Mesendoderm (in vitro differentiated cells): ENCODE results near the gene XKR3.
"Not testable (repeated sequence)": the region's sequence is repeated elsewhere in the genome, so short reads cannot be mapped to it uniquely, and the experiment has no call there.

Source experiments
- DNase-seq: peaks from one replicate; pipeline ENCODE4 v3.0.0; 2013
- H2AK5ac ChIP-seq: 2 replicates; pipeline ENCODE4 v1.6.1; 2013; ENCODE audit warnings: low read length, inconsistent platforms
- H2BK120ac ChIP-seq: 2 replicates; pipeline ENCODE4 v1.6.1; 2013; ENCODE audit warnings: low read depth, mild to moderate bottlenecking, low read length, moderate library complexity, mixed read lengths
- H2BK15ac ChIP-seq: replicated peaks from 2 replicates; pipeline ENCODE4 v1.6.1; 2013; ENCODE audit warnings: low read depth, mild to moderate bottlenecking, moderate library complexity
- H2BK5ac ChIP-seq: 2 replicates; pipeline ENCODE4 v1.6.1; 2013; ENCODE audit warnings: low read length, inconsistent platforms
- H3K18ac ChIP-seq: 2 replicates; pipeline ENCODE4 v1.6.1; 2013; ENCODE audit warnings: mild to moderate bottlenecking, low read length, mixed read lengths
- H3K23ac ChIP-seq: one replicate; pipeline ENCODE4 v1.6.1; 2013; ENCODE audit warnings: low read length
- H3K27ac ChIP-seq: 2 replicates; pipeline ENCODE4 v1.5.1; 2013; ENCODE audit warnings: low read depth, mild to moderate bottlenecking, inconsistent platforms, low read length, moderate library complexity
- H3K27me3 ChIP-seq: 2 replicates; pipeline ENCODE4 v1.6.1; 2013; ENCODE audit warnings: low read length, control low read depth, mild to moderate bottlenecking, inconsistent platforms; ENCODE audit not compliant: insufficient read depth, poor library complexity
- H3K36me3 ChIP-seq: 2 replicates; pipeline ENCODE4 v1.6.1; 2013; ENCODE audit warnings: low read length, inconsistent platforms; ENCODE audit not compliant: control insufficient read depth, insufficient read depth
- H3K4ac ChIP-seq: one replicate; pipeline ENCODE4 v1.6.1; 2013; ENCODE audit warnings: low read depth, mild to moderate bottlenecking, low read length, moderate library complexity
- H3K4me1 ChIP-seq: 2 replicates; pipeline ENCODE4 v1.6.1; 2013; ENCODE audit warnings: low read depth, low read length, inconsistent platforms; ENCODE audit not compliant: control insufficient read depth
- H3K4me2 ChIP-seq: 2 replicates; pipeline ENCODE4 v1.6.1; 2013; ENCODE audit warnings: low read length
- H3K4me3 ChIP-seq: 2 replicates; pipeline ENCODE4 v1.5.1; 2013; ENCODE audit warnings: mild to moderate bottlenecking, low read length
- H3K56ac ChIP-seq: one replicate; pipeline ENCODE4 v1.6.1; 2013; ENCODE audit warnings: low read length
- H3K79me1 ChIP-seq: 2 replicates; pipeline ENCODE4 v1.6.1; 2013; ENCODE audit warnings: low read length, inconsistent platforms
- H3K79me2 ChIP-seq: 2 replicates; pipeline ENCODE4 v1.6.1; 2013; ENCODE audit warnings: mild to moderate bottlenecking, low read length; ENCODE audit not compliant: control insufficient read depth, insufficient read depth
- H3K9ac ChIP-seq: 2 replicates; pipeline ENCODE4 v1.6.1; 2013; ENCODE audit warnings: low read length, inconsistent platforms
- H4K5ac ChIP-seq: one replicate; pipeline ENCODE4 v1.6.1; 2013; ENCODE audit warnings: low read length
- H4K8ac ChIP-seq: one replicate; pipeline ENCODE4 v1.6.1; 2013; ENCODE audit warnings: low read depth, mild to moderate bottlenecking, control low read depth, low read length, moderate library complexity
- WGBS: extraction: QIAGEN DNeasy Blood & Tissue Kit; methylation state at CpG from one replicate; pipeline ENCODE4 v1.1.7; 2013; ENCODE audit warnings: low lambda C conversion rate, missing lambda C conversion rate; ENCODE audit not compliant: insufficient coverage; ENCODE audit errors: extremely low coverage; 5-methylcytosine and 5-hydroxymethylcytosine counted together

XKR3 gene

GRCh38 chr22:16781074-16781763 lies 44.0 kb downstream of the XKR3 start:
- Histone ChIP-seq H4K5ac (no peak overlapping the region), H3K9ac (no peak overlapping the region), H2BK120ac (no peak overlapping the region), H3K4me2 (no peak overlapping the region), H3K27me3 (no peaks in the 10 kb centered on the region), H3K4me3 (no peak overlapping the region), H3K4me1 (no peaks in the 10 kb centered on the region), H3K79me2 (no peaks in the 10 kb centered on the region), H2BK5ac (no peak overlapping the region), H2BK15ac (no peak overlapping the region), H3K36me3 (no peaks in the 10 kb centered on the region), H4K8ac (no peak overlapping the region), H3K27ac (no peak overlapping the region), H3K23ac (no peak overlapping the region), H3K4ac (no peak overlapping the region), H3K56ac (no peak overlapping the region), H3K18ac (no peak overlapping the region), H3K79me1 (no peaks in the 10 kb centered on the region), H2AK5ac (no peak overlapping the region)
- DNase-seq: no peak
- WGBS: no CpG with 5 or more reads among the region's 11 CpGs

- Histone ChIP-seq H3K56ac (no peak overlapping the region), H2BK120ac (no peak overlapping the region), H3K4ac (no peak overlapping the region), H3K23ac (no peak overlapping the region), H3K79me1 (no peaks in the 10 kb centered on the region), H2BK15ac (no peak overlapping the region), H3K18ac (no peak overlapping the region), H4K8ac (no peak overlapping the region), H2BK5ac (no peak overlapping the region), H3K9ac (no peak overlapping the region), H3K4me1 (no peaks in the 10 kb centered on the region), H3K79me2 (no peaks in the 10 kb centered on the region), H4K5ac (no peak overlapping the region), H3K27ac (no peak overlapping the region), H3K4me3 (no peak overlapping the region), H3K27me3 (no peaks in the 10 kb centered on the region), H3K36me3 (no peaks in the 10 kb centered on the region), H2AK5ac (no peak overlapping the region), H3K4me2 (no peak overlapping the region)
- DNase-seq: no peak
- WGBS: no CpG with 5 or more reads among the region's 2 CpGs
Observed at GRCh38 chr22:16777284-16777924, 47.8 kb downstream of the XKR3 start.

GRCh38 chr22:16776080-16776479 lies 49.1 kb downstream of the XKR3 start:
- WGBS: no CpG with 5 or more reads among the region's 3 CpGs
- Histone ChIP-seq H3K56ac (no peak overlapping the region), H2BK120ac (no peak overlapping the region), H3K27me3 (no peaks in the 10 kb centered on the region), H3K36me3 (no peaks in the 10 kb centered on the region), H3K23ac (no peak overlapping the region), H3K27ac (no peak overlapping the region), H3K9ac (no peak overlapping the region), H2BK5ac (no peak overlapping the region), H4K5ac (no peak overlapping the region), H3K4ac (no peak overlapping the region), H3K79me2 (no peaks in the 10 kb centered on the region), H2BK15ac (no peak overlapping the region), H3K4me1 (no peaks in the 10 kb centered on the region), H3K18ac (no peak overlapping the region), H3K4me3 (no peak overlapping the region), H4K8ac (no peak overlapping the region), H3K79me1 (no peaks in the 10 kb centered on the region), H3K4me2 (no peak overlapping the region), H2AK5ac (no peak overlapping the region)
- no peak for DNase-seq

GRCh38 chr22:16774911-16775500 lies 50.2 kb downstream of the XKR3 start:
- Histone ChIP-seq H2BK120ac (no peak overlapping the region), H3K79me1 (no peaks in the 10 kb centered on the region), H2BK15ac (no peak overlapping the region), H2AK5ac (no peak overlapping the region), H3K27me3 (no peaks in the 10 kb centered on the region), H3K9ac (no peak overlapping the region), H4K5ac (no peak overlapping the region), H4K8ac (no peak overlapping the region), H3K4me3 (no peak overlapping the region), H2BK5ac (no peak overlapping the region), H3K79me2 (no peaks in the 10 kb centered on the region), H3K56ac (no peak overlapping the region), H3K36me3 (no peaks in the 10 kb centered on the region), H3K18ac (no peak overlapping the region), H3K4ac (no peak overlapping the region), H3K27ac (no peak overlapping the region), H3K4me1 (no peaks in the 10 kb centered on the region), H3K23ac (no peak overlapping the region), H3K4me2 (no peak overlapping the region)
- no CpG with 5 or more reads among the region's 2 CpGs for WGBS
- DNase-seq: no peak

- H3K18ac ChIP-seq, H3K4me3 ChIP-seq, DNase-seq, H3K23ac ChIP-seq, H3K79me2 ChIP-seq, H2AK5ac ChIP-seq, H3K79me1 ChIP-seq, H2BK15ac ChIP-seq, H3K9ac ChIP-seq, H3K4ac ChIP-seq, H4K5ac ChIP-seq, H3K56ac ChIP-seq, H3K4me2 ChIP-seq, H3K27me3 ChIP-seq, H3K27ac ChIP-seq, H3K36me3 ChIP-seq, H2BK5ac ChIP-seq, H2BK120ac ChIP-seq, H3K4me1 ChIP-seq, H4K8ac ChIP-seq: not testable (repeated sequence)
- WGBS: no CpG with 5 or more reads among the region's 4 CpGs
Observed at GRCh38 chr22:16771569-16771968, 53.6 kb downstream of the XKR3 start.
